Left lung (tissue), 10 donors: Measurements from ENCODE around the gene ATP6AP1. TPM values are rescaled to one million over a fixed set of nuclear protein-coding genes. Genes with fewer than 3 reads are reported as not detected.

Experiments used
- ATAC-seq: fragments of 200-7000 bp; cut with Tn5 transposase; one replicate; pipeline ENCODE4 v1.9.1; 2020; ENCODE audit warnings: moderate library complexity
- DNase-seq, 4 donors: peaks; one replicate each; pipeline ENCODE4 v3.0.0-alpha.2; 2013 to 2020
- H3K27ac ChIP-seq, 2 donors: fragments of 200-600 bp; sonication (generic) in 1 of 2; one replicate each; pipeline versions ENCODE4 v1.5.0 to v1.8.0; 2020 to 2021
- H3K27me3 ChIP-seq, 2 donors: fragments of 200-600 bp; sonication (generic) in 1 of 2; one replicate each; pipeline versions ENCODE4 v1.5.0 to v1.8.0; 2020 to 2021
- H3K36me3 ChIP-seq, 2 donors: fragments of 200-600 bp; sonication (generic) in 1 of 2; one replicate each; pipeline versions ENCODE4 v1.5.0 to v1.8.0; 2020 to 2021
- H3K4me1 ChIP-seq, 2 donors: fragments of 200-600 bp; one replicate each; pipeline ENCODE4 v1.8.0; 2021
- H3K4me3 ChIP-seq, 2 donors: fragments of 200-600 bp; sonication (generic) in 1 of 2; one replicate each; pipeline versions ENCODE4 v1.5.0 to v1.8.0; 2020 to 2021; ENCODE audit warnings: mild to moderate bottlenecking in 1 of 2
- H3K9me3 ChIP-seq, 2 donors: fragments of 200-600 bp; sonication (generic) in 1 of 2; one replicate each; pipeline versions ENCODE4 v1.5.0 to v1.8.0; 2020 to 2021
- intact Hi-C, 2 donors: fragments of 100-400 bp; cut with DNase I; formaldehyde crosslinking; loops; one replicate each; pipeline versions ENCODE4 v1.11.2 to v1.14.2; 2022
- polyA plus RNA-seq, 6 donors: library from polyadenylated mRNA; unstranded; fragments of 120-200 nt; gene quantifications; one replicate each; pipeline ENCODE4 v1.2.1, GENCODE V29; 2013; ENCODE audit not compliant: insufficient read length in 6 of 6
- total RNA-seq, 2 donors: library from RNA; stranded (reverse); fragmentation: NEBNext Ultra II Directional; extraction: Animal tissue kit (Norgen Biotek cat#: 25700); gene quantifications; one replicate each; pipeline ENCODE4 v1.2.1, GENCODE V29; 2021
- TF ChIP-seq, protein P1 (sequence below), 2 donors: fragments of 200-600 bp; sonication (generic) in 1 of 2; IDR thresholded peaks; one replicate each; pipeline versions ENCODE4 v1.5.0 to v1.8.0; 2021; ENCODE audit warnings: antibody characterized with exemption in 2 of 2
- donor health status: DM: no; HTN: yes; CAD: no.
- donor health status: DM: no; HTN: no; CAD: no.

ATP6AP1 gene
- total and polyA plus RNA-seq, 8 donors, result 89.4 to 168 (median 98.7) TPM

DNA sequence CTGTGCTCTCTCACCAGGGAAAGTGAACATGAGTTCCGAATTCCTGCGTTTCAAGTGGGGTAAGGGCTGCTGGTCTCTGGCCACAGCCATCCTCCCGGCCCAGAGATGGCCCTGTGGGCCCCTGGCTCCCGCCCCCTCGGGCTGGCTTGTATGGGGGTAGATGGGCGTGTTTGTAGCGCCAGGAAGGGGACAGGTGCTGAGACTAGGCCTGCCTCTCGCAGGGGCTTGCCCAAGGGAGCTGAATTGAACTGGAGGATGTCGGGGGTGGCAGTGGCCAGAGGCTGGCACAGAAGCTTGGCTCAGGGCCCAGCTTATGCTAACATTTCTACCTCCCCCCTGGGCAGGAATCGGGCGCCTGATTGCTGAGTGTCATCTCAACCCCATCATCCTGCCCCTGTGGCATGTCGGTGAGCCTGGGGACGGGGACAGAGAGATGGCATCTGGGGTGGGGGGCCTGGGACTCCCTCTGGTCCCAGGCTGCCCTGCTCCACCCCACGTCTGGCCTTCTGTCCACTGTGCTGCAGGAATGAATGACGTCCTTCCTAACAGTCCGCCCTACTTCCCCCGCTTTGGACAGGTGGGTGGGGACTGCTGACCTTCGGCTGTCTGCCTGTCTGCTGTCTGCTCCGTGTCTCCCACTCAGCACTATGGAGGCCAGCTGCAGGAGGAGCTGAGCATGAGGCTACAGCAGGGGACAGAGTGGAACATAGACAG lies 8.6 kb upstream of the ATP6AP1 start:
- H3K4me3 ChIP-seq, result no peak overlapping the region
- H3K27ac ChIP-seq, result no peak overlapping the region
- TF ChIP-seq, protein P1, sequence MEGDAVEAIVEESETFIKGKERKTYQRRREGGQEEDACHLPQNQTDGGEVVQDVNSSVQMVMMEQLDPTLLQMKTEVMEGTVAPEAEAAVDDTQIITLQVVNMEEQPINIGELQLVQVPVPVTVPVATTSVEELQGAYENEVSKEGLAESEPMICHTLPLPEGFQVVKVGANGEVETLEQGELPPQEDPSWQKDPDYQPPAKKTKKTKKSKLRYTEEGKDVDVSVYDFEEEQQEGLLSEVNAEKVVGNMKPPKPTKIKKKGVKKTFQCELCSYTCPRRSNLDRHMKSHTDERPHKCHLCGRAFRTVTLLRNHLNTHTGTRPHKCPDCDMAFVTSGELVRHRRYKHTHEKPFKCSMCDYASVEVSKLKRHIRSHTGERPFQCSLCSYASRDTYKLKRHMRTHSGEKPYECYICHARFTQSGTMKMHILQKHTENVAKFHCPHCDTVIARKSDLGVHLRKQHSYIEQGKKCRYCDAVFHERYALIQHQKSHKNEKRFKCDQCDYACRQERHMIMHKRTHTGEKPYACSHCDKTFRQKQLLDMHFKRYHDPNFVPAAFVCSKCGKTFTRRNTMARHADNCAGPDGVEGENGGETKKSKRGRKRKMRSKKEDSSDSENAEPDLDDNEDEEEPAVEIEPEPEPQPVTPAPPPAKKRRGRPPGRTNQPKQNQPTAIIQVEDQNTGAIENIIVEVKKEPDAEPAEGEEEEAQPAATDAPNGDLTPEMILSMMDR (IDR thresholded peaks at IDR 0.05), result no peak
- intact Hi-C loops, result no loop called here
- DNase-seq (no peak), ATAC-seq (peak; percentile 30)
- H3K27me3 ChIP-seq, result no peaks in the 10 kb centered on the region
- H3K4me1 ChIP-seq, result peaks cover 0 to 4% of the 10 kb centered on the region in 2 donors
- peaks cover 0 to 7% of the 10 kb centered on the region in 2 donors for H3K36me3 ChIP-seq
- H3K9me3 ChIP-seq, result no peaks in the 10 kb centered on the region

DNA sequence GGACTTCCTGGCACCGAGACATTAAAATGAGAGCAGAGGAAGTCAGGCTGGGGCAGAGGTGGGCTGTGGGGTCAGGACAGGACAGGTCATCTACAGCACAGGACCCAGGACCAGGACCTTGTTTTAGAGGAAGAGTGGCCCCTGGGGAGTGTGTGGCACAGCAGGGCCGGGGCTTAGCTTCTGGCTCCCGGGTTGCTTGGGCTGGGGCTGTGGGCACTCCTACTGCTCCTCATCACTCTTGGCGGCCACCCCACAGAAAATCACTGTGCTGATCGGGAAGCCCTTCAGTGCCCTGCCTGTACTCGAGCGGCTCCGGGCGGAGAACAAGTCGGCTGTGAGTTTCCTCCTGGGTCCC lies 8.1 kb upstream of the ATP6AP1 start:
- TF ChIP-seq, protein P1 (IDR thresholded peaks at IDR 0.05), result no peak
- no peak overlapping the region for H3K27ac ChIP-seq

DNA sequence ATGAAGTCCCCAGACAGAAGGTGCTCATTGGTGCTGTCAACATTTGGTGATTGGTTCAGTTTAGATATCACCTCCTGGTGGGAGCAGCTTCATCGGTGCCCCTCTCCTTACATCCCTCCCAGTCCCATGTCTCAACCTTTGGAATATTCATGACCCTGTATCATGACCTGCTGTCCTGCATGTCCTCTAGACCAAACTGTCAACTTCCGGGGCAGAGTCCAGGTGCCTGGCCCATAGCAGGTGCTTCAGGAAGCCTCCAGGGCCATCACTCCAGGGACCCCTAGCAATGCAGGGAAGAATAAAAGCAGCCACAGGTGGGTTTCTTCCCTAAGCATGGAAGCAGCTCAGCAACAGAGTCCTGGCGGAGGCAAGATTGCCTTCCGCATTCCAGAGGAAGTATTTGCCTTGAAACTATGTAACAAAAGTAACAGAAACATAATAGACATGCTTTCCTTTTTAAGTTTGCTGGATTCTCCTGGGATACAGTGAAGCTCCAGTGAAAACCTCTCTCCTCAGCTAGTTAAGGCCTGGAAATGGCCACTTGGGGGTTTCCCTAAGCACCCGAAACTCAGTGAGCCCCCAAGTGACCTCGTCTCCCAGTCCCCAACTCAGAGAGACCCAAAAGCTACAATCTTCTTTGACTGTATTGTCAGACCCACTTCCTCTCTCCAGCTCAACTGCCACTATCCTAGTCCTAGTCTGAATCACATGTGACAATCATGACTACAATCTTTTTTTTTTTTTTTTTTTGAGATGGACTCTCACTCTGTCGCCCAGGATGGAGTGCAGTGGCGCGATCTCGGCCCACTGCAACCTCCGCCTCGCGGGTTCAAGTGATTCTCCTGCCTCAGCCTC lies 1.3 kb upstream of the ATP6AP1 start:
- intact Hi-C loops, result no loop called here
- no peak for ATAC-seq
- TF ChIP-seq, protein P1 (IDR thresholded peaks at IDR 0.05), result no peak
- peaks cover 0 to 5% of the 10 kb centered on the region in 2 donors for H3K36me3 ChIP-seq
- DNase-seq, result no peak
- H3K4me1 ChIP-seq, result peaks cover 0 to 37% of the 10 kb centered on the region in 2 donors
- peak overlapping the region in 1 of 2 donors; percentile 80 for H3K4me3 ChIP-seq
- H3K27me3 ChIP-seq, result no peaks in the 10 kb centered on the region
- H3K27ac ChIP-seq, result peak overlapping the region; percentile 48 to 64
- H3K9me3 ChIP-seq, result no peaks in the 10 kb centered on the region

More for the DNA sequence above, 8.1 kb upstream of the ATP6AP1 start:
- H3K4me3 ChIP-seq, result no peak overlapping the region
- H3K9me3 ChIP-seq, result no peaks in the 10 kb centered on the region
- no peak for ATAC-seq
- H3K36me3 ChIP-seq, result peaks cover 0 to 7% of the 10 kb centered on the region in 2 donors
- H3K27me3 ChIP-seq, result no peaks in the 10 kb centered on the region
- DNase-seq, result no peak
- peaks cover 0 to 4% of the 10 kb centered on the region in 2 donors for H3K4me1 ChIP-seq
- intact Hi-C loops, result no loop called here

DNA sequence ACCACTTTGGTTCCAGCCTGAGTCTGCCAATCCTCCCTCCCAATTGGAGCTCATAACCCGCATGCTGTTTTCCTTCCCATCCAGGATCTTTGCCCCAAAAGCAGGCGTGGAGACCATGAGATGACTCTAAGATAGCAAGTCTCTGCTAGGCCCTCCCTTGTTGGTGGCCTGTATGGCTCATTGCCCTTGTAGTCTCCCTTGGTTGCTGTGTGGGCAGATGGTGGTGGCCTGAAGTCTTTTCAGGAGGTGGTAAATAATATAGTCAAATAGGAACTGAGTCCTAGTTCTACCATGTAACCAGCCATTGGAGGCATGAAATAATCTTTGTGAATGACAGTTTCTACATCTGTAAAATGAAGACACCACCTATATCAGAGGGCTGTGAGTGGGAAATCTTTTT lies 1.2 kb downstream of the ATP6AP1 start:
- intact Hi-C loops, result no loop called here
- TF ChIP-seq, protein P1 (IDR thresholded peaks at IDR 0.05), result no peak
- Histone ChIP-seq H3K9me3 (no peaks in the 10 kb centered on the region), H3K27me3 (no peaks in the 10 kb centered on the region), H3K36me3 (peaks cover 0 to 31% of the 10 kb centered on the region in 2 donors), H3K27ac (peak overlapping the region in 1 of 2 donors; percentile 85), H3K4me1 (peaks cover 0 to 35% of the 10 kb centered on the region in 2 donors), H3K4me3 (peak overlapping the region in 1 of 2 donors; percentile 80)
- DNase-seq (no peak), ATAC-seq (no peak)

DNA sequence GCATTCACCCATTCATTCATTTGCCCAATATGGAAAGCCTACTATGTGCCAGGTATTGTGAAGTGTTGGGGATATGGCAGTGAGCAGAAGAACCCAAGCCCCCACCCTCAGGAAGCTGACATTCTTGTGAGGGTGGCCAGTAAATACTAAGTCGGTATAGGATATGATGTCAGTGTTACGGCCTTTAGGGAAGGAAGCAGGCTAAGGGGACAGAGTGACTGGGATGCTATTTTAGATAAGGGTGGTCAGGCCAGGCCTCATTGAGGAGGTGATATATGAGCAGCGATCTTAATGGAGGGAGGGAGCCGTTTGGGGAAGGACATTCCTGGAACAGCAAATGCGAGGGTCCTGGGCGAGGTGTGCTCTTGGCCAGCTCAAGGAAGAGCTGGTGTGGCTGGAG lies 2.0 kb downstream of the ATP6AP1 start:
- no peak for ATAC-seq
- intact Hi-C loops, result no loop called here
- peaks cover 0 to 35% of the 10 kb centered on the region in 2 donors for H3K4me1 ChIP-seq
- no peak for DNase-seq
- TF ChIP-seq, protein P1 (IDR thresholded peaks at IDR 0.05), result no peak
- H3K27me3 ChIP-seq, result no peaks in the 10 kb centered on the region
- peak overlapping the region in 1 of 2 donors; percentile 80 for H3K4me3 ChIP-seq
- H3K27ac ChIP-seq, result peak overlapping the region; percentile 39 to 80
- no peaks in the 10 kb centered on the region for H3K9me3 ChIP-seq
- H3K36me3 ChIP-seq, result peaks cover 0 to 38% of the 10 kb centered on the region in 2 donors
